ENCODE results near the gene EFNA5. TPM values are rescaled to one million over a fixed set of nuclear protein-coding genes. Genes with fewer than 3 reads are reported as not detected.

Gene EFNA5
- total RNA-seq, 1 donor from 2014 or later, result 57.5 TPM

DNA sequence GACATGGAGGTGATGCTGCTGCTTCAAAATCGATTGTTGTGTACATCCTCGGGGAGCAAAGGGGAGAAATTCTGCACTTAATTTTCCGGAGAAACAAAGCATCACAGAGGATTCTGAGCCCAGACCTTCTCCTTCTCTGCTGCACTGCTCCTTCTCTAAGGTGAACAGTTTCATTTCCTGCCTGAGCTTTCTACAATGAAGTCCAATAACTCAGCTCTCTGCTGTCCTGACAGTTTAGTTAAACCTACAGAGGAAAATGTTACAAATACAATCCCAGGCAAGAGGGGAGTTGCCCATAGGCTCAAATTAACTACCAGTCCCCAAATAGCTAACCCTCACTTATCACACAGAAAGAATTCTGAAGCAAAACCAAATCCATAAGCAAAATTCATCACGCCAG, 206.3 kb downstream of the EFNA5 start:
- H3K4me1 Mint-ChIP-seq, result peaks cover 84% of the 10 kb centered on the region
- no peak for DNase-seq (ENCODE audit: low spot score in 2 of 2, unreplicated experiment in 2 of 2)
- TF ChIP-seq, protein P1, sequence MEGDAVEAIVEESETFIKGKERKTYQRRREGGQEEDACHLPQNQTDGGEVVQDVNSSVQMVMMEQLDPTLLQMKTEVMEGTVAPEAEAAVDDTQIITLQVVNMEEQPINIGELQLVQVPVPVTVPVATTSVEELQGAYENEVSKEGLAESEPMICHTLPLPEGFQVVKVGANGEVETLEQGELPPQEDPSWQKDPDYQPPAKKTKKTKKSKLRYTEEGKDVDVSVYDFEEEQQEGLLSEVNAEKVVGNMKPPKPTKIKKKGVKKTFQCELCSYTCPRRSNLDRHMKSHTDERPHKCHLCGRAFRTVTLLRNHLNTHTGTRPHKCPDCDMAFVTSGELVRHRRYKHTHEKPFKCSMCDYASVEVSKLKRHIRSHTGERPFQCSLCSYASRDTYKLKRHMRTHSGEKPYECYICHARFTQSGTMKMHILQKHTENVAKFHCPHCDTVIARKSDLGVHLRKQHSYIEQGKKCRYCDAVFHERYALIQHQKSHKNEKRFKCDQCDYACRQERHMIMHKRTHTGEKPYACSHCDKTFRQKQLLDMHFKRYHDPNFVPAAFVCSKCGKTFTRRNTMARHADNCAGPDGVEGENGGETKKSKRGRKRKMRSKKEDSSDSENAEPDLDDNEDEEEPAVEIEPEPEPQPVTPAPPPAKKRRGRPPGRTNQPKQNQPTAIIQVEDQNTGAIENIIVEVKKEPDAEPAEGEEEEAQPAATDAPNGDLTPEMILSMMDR (IDR thresholded peaks at IDR 0.05; ENCODE audit: unreplicated experiment), result no peak
- peak overlapping the region; percentile 74 for H3K27ac Mint-ChIP-seq
- H3K36me3 Mint-ChIP-seq, result peaks cover 1% of the 10 kb centered on the region
- no peak overlapping the region for H3K4me3 Mint-ChIP-seq
- H3K27me3 Mint-ChIP-seq (ENCODE audit: low read depth), result no peaks in the 10 kb centered on the region
- peaks cover 2% of the 10 kb centered on the region for H3K9me3 Mint-ChIP-seq

DNA sequence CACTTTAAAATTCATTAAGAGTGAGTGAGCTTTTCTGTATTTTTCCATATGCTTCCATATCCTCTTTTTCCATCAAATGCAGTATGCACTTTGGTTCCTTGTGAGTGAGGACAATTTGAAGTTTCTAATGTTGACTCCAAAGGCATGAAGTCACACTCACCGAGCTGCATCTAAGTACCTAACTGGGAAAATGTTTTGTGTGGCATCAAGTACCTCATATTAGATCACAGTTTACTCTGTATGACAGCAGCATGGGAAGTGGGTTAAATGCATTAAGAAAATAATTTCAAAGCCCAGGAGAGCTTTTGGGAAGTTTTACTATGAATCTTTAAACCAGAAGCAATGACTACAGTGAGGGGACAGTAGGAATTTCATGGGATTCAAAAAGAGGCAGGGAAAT, 207.0 kb downstream of the EFNA5 start:
- H3K9me3 Mint-ChIP-seq, result peaks cover 3% of the 10 kb centered on the region
- peaks cover 80% of the 10 kb centered on the region for H3K4me1 Mint-ChIP-seq
- DNase-seq (ENCODE audit: low spot score in 2 of 2, unreplicated experiment in 2 of 2), result no peak
- TF ChIP-seq, protein P1 (IDR thresholded peaks at IDR 0.05; ENCODE audit: unreplicated experiment), result no peak
- no peak overlapping the region for H3K27ac Mint-ChIP-seq
- peaks cover 3% of the 10 kb centered on the region for H3K36me3 Mint-ChIP-seq
- no peaks in the 10 kb centered on the region for H3K27me3 Mint-ChIP-seq (ENCODE audit: low read depth)
- H3K4me3 Mint-ChIP-seq, result no peak overlapping the region

DNA sequence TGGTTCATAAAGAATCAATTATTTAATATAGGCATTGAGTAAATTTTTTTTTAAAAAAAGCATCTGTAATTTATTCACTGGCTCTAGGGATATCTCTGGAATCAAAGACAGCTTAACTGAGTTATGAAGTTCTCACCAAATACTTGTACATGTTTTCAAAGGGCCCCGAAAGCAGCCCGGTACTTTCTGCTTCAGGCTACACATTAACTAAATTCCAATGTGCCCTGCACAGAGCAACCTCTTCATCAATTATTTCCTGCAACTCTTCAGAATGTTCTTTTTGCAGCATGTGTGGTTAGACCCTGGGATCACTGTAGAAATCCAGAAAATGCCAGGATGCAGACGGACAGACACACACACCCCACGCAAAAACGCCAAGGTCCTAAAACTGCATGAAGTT, 209.0 kb downstream of the EFNA5 start:
- no peak for DNase-seq (ENCODE audit: low spot score in 2 of 2, unreplicated experiment in 2 of 2)
- H3K27me3 Mint-ChIP-seq (ENCODE audit: low read depth), result no peaks in the 10 kb centered on the region
- peak overlapping the region; percentile 52 for H3K27ac Mint-ChIP-seq
- TF ChIP-seq, protein P1 (IDR thresholded peaks at IDR 0.05; ENCODE audit: unreplicated experiment), result no peak
- H3K4me3 Mint-ChIP-seq, result no peak overlapping the region
- H3K36me3 Mint-ChIP-seq, result peaks cover 3% of the 10 kb centered on the region
- peaks cover 68% of the 10 kb centered on the region for H3K4me1 Mint-ChIP-seq
- H3K9me3 Mint-ChIP-seq, result peaks cover 3% of the 10 kb centered on the region

DNA sequence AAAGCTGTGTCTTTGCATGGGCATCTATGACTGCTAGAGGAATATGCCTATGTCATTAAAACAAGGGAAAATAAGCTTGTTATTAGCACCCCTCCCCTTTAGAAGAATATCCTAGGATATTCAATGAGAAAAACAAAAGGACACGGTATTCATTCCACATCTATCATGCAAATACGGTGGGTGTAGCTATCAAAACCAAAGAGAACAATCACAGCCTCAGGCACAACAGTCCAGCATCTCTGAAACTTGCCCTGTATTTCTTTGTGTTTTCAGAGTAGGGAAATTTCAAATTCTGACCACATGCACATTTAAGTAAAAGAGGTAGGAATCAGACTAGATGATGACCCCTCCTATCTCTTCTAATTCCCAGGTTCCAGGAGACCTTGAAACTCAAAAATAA, 209.9 kb downstream of the EFNA5 start:
- peak overlapping the region; percentile 67 for H3K27ac Mint-ChIP-seq
- no peak overlapping the region for H3K4me3 Mint-ChIP-seq
- H3K4me1 Mint-ChIP-seq, result peaks cover 69% of the 10 kb centered on the region
- peaks cover 3% of the 10 kb centered on the region for H3K9me3 Mint-ChIP-seq
- no peaks in the 10 kb centered on the region for H3K27me3 Mint-ChIP-seq (ENCODE audit: low read depth)
- TF ChIP-seq, protein P1 (IDR thresholded peaks at IDR 0.05; ENCODE audit: unreplicated experiment), result no peak
- H3K36me3 Mint-ChIP-seq, result peaks cover 3% of the 10 kb centered on the region
- DNase-seq (ENCODE audit: low spot score in 2 of 2, unreplicated experiment in 2 of 2), result no peak

DNA sequence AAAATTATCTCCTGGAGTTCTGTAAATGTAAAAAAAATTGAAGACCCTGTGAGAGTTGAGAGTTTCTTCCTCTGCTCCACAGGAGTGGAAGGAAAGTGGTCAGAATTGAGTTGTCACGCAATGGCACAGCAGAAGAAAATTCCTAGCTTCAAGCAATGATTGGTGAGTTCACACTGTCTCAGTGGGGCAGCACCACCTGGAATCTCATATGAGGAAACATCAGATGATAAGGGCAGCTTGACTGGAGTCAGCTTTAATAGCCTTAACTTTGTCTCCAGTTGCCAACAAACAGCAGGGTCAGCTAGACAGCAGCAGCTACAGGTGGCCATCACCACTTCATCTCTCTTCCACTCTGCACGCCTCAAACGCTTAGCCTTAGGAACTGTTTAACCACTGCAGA, 211.1 kb downstream of the EFNA5 start:
- peak overlapping the region; percentile 13 for H3K27ac Mint-ChIP-seq
- no peak for DNase-seq (ENCODE audit: low spot score in 2 of 2, unreplicated experiment in 2 of 2)
- H3K9me3 Mint-ChIP-seq, result peaks cover 3% of the 10 kb centered on the region
- H3K4me1 Mint-ChIP-seq, result peaks cover 70% of the 10 kb centered on the region
- peaks cover 3% of the 10 kb centered on the region for H3K36me3 Mint-ChIP-seq
- TF ChIP-seq, protein P1 (IDR thresholded peaks at IDR 0.05; ENCODE audit: unreplicated experiment), result no peak
- no peak overlapping the region for H3K4me3 Mint-ChIP-seq
- H3K27me3 Mint-ChIP-seq (ENCODE audit: low read depth), result no peaks in the 10 kb centered on the region

DNA sequence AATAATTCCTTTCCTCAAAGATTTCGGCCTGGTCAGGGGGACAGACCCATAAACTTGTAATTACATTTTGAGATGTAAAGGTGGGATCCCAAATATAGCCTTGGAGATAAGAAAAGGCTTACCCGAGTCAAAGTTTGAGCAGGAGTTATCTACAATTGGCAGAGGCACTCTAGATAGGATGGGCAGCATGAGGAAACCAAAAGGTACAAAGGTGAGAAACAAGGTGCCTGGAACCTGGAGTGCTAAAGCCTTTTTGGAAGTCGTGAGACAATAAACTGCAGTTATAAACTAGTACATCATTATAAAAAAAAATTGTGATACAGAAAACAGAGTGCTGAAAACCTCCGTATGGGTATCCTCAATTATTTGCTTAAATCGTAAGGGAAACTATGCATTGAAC, 212.4 kb downstream of the EFNA5 start:
- TF ChIP-seq, protein P1 (IDR thresholded peaks at IDR 0.05; ENCODE audit: unreplicated experiment), result no peak
- Mint-ChIP-seq H3K27ac (no peak overlapping the region), H3K9me3 (peaks cover 3% of the 10 kb centered on the region), H3K4me1 (peaks cover 67% of the 10 kb centered on the region), H3K4me3 (no peak overlapping the region), H3K36me3 (peaks cover 3% of the 10 kb centered on the region), H3K27me3 (ENCODE audit: low read depth) (no peaks in the 10 kb centered on the region)
- no peak for DNase-seq (ENCODE audit: low spot score in 2 of 2, unreplicated experiment in 2 of 2)

Measured in mesothelial cell of epicardium (in vitro differentiated cells).